Muscle layer of duodenum (tissue), 2 donors: ENCODE results near the gene DOCK1.
"Not testable (repeated sequence)": the region's sequence is repeated elsewhere in the genome, so short reads cannot be mapped to it uniquely, and the experiment has no call there.

Source experiments
- H3K27ac ChIP-seq: one replicate; pipeline ENCODE4 v1.7.0; 2013; ENCODE audit warnings: mild to moderate bottlenecking, low read length
- H3K27me3 ChIP-seq: one replicate; pipeline ENCODE4 v1.7.0; 2013; ENCODE audit warnings: low read depth, mild to moderate bottlenecking, control low read depth, low read length
- H3K36me3 ChIP-seq, 2 donors: one replicate each; pipeline ENCODE4 v1.7.0; 2013; ENCODE audit warnings: low read length in 2 of 2, control low read depth in 1 of 2, mild to moderate bottlenecking in 1 of 2; ENCODE audit not compliant: insufficient read depth in 2 of 2, control insufficient read depth in 1 of 2
- H3K4me1 ChIP-seq, 2 donors: one replicate each; pipeline ENCODE4 v1.7.0; 2013; ENCODE audit warnings: low read length in 2 of 2, mild to moderate bottlenecking in 2 of 2, control low read depth in 1 of 2, moderate library complexity in 1 of 2; ENCODE audit not compliant: insufficient read depth in 2 of 2, control insufficient read depth in 1 of 2
- H3K4me3 ChIP-seq, 2 donors: one replicate each; pipeline ENCODE4 v1.7.0; 2013; ENCODE audit warnings: low read length in 2 of 2, low read depth in 1 of 2, mild to moderate bottlenecking in 1 of 2
- H3K9me3 ChIP-seq, 2 donors: one replicate each; pipeline ENCODE4 v1.7.0; 2013; ENCODE audit warnings: low read length in 2 of 2, control low read depth in 1 of 2, mild to moderate bottlenecking in 1 of 2; ENCODE audit not compliant: control insufficient read depth in 1 of 2
- donor health status: healthy.

The DOCK1 gene

DNA sequence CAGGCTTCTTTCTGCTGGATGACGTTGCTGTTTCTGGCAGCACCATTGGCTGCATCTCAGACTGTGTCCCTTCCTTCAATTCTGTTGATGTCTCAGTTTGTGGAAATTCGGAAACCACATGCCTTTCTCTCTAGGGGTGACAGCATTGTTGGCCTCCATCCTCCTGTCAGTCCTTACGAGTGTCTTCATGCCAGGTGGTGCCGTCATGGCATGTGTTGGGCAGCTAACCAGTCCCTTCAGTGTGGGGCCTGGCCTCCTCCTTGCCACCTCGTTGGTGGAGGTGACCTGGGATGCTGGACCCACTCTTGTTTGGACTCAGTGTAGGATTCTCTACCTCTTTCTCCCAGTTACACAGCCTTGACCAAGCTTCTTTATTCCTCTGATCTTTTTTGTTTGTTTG is 402.8 kb downstream of the DOCK1 start:
- H3K36me3 ChIP-seq: no peaks in the 10 kb centered on the region
- no peak overlapping the region for H3K4me3 ChIP-seq
- no peaks in the 10 kb centered on the region for H3K9me3 ChIP-seq
- no peak overlapping the region for H3K27ac ChIP-seq
- no peaks in the 10 kb centered on the region for H3K27me3 ChIP-seq
- no peaks in the 10 kb centered on the region for H3K4me1 ChIP-seq

DNA sequence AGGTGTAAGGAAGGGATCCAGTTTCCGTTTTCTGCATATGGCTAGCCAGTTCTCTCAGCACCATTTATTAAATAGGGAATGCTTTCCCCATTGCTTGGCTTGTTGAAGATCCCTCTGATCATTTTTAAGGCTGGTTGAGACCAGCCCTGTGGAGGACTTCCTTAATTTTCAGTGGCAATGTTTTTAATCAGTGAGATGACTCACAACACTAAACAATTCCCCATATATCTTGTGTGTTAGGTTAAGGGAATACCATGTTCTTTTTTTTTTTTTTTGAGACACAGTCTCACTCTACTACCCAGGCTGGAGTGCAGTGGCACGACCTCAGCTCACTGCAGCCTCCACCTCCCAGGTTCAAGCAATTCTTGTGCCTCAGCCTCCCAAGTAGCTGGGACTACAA is 404.4 kb downstream of the DOCK1 start:
- not testable (repeated sequence) for H3K27me3 ChIP-seq, H3K9me3 ChIP-seq, H3K27ac ChIP-seq, H3K4me1 ChIP-seq, H3K36me3 ChIP-seq, H3K4me3 ChIP-seq

DNA sequence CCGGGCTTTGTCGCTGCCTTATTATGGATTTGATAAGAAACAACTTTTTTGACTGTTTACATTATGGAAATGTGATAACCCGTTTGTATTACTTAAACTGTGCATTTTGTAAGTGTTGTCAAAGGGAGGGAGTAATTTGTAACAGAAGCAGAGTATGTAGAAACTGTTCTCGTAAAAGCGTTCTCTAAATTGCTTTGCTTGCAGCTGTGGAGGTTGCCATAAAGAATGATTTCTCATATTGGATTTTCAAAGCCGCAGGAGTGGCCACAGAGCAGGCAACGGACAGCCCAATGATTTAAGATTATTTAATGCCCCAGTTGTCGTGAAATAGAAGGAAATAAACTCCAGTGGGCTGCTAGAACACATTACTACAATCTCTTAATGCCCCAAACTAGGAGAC is 405.2 kb downstream of the DOCK1 start:
- no peak overlapping the region for H3K4me3 ChIP-seq
- peaks cover 0 to 6% of the 10 kb centered on the region in 2 donors for H3K4me1 ChIP-seq
- no peaks in the 10 kb centered on the region for H3K27me3 ChIP-seq
- H3K9me3 ChIP-seq: no peaks in the 10 kb centered on the region
- no peaks in the 10 kb centered on the region for H3K36me3 ChIP-seq
- no peak overlapping the region for H3K27ac ChIP-seq

DNA sequence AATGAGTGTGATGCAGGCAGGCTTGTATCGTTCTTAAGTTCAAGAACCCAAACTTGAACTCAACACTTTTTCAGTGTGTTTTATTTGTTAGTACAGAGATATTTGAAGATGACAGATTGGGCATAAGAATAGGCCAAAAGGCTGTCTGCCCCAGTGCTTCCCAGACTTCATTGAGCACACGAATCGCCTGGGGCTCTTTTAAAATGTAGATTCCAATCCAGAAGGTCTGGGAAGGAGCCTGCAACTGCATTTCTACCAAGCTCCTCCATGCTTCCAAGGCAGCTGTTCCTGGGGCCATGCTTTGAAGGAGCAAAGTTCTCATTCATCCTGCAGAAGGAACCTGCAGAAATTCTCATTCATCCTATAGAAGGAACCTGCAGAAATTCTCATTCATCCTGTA is 405.7 kb downstream of the DOCK1 start:
- Histone ChIP-seq H3K9me3 (no peaks in the 10 kb centered on the region), H3K36me3 (no peaks in the 10 kb centered on the region), H3K4me3 (no peak overlapping the region), H3K27ac (no peak overlapping the region), H3K4me1 (peaks cover 0 to 6% of the 10 kb centered on the region in 2 donors), H3K27me3 (no peaks in the 10 kb centered on the region)

DNA sequence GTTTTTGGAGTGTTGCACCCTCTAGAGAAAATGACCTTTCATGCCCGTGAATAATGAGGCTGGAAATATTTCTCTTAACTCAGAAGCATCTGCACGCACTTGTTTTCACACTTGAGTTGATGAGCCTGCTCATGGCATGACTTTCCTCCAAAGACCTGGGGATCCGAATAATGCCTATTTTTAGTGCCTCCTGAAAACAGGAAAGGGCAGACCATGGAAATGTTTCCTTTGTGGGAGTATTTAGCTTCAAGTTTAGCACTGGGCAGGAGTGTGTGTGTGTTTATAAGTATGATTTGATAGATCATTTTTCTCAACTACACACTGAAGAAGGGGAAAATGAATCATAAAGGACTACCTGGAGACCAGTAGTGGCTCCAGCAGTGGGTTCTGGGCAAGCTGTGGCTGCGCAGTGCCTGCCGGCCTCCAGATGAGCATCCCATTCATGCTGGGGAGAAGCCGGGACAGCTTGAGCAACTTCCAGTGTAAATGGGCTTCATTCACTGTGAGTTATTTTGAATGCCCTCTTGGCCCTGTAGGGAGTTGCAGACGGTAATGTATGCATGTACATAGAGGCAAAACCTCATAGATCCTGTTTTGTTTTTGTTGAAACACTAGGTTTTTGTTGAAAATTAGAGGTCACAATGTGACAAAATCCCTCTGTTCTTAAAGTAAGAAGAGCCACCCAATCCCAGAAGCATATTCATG is 408.9 kb downstream of the DOCK1 start:
- Histone ChIP-seq H3K9me3 (no peaks in the 10 kb centered on the region), H3K36me3 (no peaks in the 10 kb centered on the region), H3K4me1 (peaks cover 0 to 6% of the 10 kb centered on the region in 2 donors), H3K27ac (no peak overlapping the region), H3K27me3 (no peaks in the 10 kb centered on the region), H3K4me3 (no peak overlapping the region)

DNA sequence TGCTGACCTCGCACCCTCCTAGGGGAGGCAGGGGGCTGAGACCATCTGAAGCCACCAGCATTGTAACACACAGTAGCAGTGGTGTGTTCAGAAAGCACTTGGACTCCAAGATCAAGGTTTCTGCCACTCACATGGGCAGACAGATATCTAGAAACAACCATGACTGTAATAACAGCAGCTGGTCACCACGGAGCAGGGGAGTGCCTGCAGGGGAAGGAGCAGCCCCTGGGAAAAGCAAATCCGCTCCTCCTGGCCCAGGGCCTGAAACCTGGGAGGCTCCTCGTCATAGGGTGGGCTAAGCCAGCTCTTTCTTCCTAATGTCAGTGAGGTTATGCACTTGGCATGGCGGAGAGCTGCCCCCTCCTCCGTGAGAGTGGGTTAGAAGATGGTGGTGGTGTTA is 409.6 kb downstream of the DOCK1 start:
- H3K36me3 ChIP-seq: no peaks in the 10 kb centered on the region
- no peaks in the 10 kb centered on the region for H3K27me3 ChIP-seq
- H3K27ac ChIP-seq: no peak overlapping the region
- peaks cover 0 to 6% of the 10 kb centered on the region in 2 donors for H3K4me1 ChIP-seq
- no peak overlapping the region for H3K4me3 ChIP-seq
- no peaks in the 10 kb centered on the region for H3K9me3 ChIP-seq

DNA sequence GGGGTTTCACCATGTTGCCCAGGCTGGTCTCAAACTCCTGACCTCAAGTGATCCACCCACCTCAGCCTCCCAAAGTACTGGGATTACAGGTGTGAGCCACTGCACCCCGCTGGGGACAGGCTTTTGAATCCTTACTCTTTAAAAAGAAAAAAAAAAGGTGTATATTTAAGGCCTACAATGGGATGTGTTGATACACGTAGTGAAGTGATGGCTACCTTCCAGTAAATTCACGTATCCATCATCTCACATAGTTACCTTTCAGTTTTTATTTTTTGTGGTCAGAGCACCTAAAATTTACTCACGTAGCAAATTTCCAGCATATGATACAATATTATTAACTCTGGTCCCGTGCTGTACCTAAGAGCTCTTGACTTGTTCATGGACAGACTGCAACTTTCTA is 410.7 kb downstream of the DOCK1 start:
- Histone ChIP-seq H3K9me3 (no peaks in the 10 kb centered on the region), H3K27ac (no peak overlapping the region), H3K36me3 (no peaks in the 10 kb centered on the region), H3K4me1 (peaks cover 0 to 6% of the 10 kb centered on the region in 2 donors), H3K4me3 (no peak overlapping the region), H3K27me3 (no peaks in the 10 kb centered on the region)

DNA sequence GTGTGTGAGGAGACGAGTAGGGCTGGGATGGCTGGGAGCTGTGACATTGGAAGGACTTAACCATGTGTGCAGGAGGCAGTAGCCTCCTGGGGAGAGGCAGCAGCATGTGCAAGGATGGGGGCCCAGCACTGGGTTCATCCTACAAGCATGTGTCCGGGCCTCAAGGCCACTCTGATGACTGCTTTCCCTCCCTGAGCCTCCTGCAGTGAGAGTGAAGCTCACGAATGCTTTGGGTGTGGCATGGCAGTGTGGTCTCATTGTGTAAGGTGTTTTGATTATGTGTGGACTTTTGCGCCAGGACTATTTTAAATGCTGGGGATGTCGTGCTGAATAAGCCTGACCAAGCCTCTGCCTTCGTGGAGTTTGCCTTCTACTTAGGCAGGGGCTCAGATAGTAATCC is 413.2 kb downstream of the DOCK1 start:
- Histone ChIP-seq H3K27me3 (no peaks in the 10 kb centered on the region), H3K27ac (no peak overlapping the region), H3K9me3 (no peaks in the 10 kb centered on the region), H3K4me3 (no peak overlapping the region), H3K4me1 (peaks cover 0 to 6% of the 10 kb centered on the region in 2 donors), H3K36me3 (no peaks in the 10 kb centered on the region)

DNA sequence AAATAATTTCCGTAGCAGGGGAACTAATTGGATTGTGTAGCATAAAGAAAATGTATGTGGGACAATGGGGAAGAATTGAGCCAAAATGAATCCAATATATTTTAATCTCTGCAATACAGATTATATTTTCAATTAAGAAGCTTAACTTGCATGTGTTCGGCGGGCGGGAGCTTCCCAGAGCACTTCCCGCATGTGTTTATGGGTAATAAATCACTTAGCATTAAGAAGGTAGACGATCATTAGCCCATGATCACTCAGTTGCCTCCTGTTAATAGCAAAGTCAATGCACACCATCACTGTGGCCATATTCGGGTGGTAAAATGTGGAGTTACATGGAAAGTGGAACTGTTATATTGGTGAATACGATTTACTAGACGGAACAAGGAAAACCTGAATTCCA is 414.0 kb downstream of the DOCK1 start:
- H3K4me3 ChIP-seq: no peak overlapping the region
- H3K9me3 ChIP-seq: no peaks in the 10 kb centered on the region
- no peak overlapping the region for H3K27ac ChIP-seq
- no peaks in the 10 kb centered on the region for H3K27me3 ChIP-seq
- no peaks in the 10 kb centered on the region for H3K36me3 ChIP-seq
- no peaks in the 10 kb centered on the region for H3K4me1 ChIP-seq

DNA sequence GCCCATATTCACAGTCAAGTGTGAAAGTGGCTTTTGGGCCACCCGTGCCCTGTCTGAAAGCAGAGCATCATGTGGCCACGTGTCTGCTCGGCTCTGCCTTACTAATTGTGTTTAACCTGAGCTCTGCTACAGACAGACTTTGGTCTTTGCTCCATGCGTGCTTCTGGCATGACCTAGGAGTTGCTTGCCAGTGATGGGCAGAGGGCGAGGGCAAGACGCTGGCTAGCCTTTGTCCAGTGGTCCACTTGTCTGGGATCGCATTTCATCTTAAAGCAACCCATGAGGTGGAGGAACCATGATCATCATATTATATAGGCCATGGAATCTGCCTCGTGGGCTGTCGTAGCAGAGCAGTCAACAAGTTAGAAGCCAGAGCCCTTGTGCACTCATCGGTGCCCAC is 414.5 kb downstream of the DOCK1 start:
- no peaks in the 10 kb centered on the region for H3K4me1 ChIP-seq
- no peak overlapping the region for H3K27ac ChIP-seq
- no peak overlapping the region for H3K4me3 ChIP-seq
- no peaks in the 10 kb centered on the region for H3K9me3 ChIP-seq
- H3K27me3 ChIP-seq: no peaks in the 10 kb centered on the region
- H3K36me3 ChIP-seq: no peaks in the 10 kb centered on the region

DNA sequence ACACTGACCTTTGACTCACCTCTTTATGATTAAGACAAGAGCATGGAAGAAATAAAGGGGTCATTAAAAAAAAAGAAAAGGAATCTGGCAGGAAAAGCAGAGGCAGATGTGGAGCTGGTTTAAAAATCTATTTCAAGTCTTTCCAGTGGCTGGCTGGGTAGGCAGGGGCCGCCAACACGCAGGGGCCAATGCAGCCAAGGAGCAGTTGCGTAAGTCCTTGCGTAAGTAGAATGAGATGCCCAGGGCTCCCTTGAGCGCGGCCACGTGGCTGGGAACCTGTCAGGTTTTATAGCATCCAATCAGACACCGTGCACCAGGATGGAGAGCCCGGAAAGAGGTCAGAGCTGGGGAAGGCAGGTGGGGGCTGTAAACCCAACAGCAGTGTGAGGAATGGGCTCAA is 414.9 kb downstream of the DOCK1 start:
- Histone ChIP-seq H3K4me3 (no peak overlapping the region), H3K36me3 (no peaks in the 10 kb centered on the region), H3K4me1 (no peaks in the 10 kb centered on the region), H3K27ac (no peak overlapping the region), H3K9me3 (no peaks in the 10 kb centered on the region), H3K27me3 (no peaks in the 10 kb centered on the region)

DNA sequence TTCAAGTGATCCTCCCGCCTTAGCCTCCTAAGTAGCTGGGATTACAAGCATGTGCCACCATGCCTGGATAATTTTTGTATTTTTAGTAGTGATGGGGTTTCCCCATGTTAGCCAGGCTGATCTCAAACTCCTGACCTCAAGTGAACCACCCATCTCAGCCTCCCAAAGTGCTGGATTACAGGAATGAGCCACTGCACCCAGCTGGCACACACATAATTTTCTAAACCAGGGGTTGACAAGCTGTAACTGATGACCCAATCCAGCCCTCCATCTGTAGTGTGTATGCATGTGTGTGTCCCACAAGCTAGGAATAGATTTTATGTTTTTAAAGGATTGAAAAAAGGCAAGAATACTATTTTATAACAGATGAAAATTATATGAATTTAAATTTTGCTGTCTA is 417.1 kb downstream of the DOCK1 start:
- no peak overlapping the region for H3K4me3 ChIP-seq
- no peaks in the 10 kb centered on the region for H3K36me3 ChIP-seq
- H3K4me1 ChIP-seq: no peaks in the 10 kb centered on the region
- H3K9me3 ChIP-seq: no peaks in the 10 kb centered on the region
- no peaks in the 10 kb centered on the region for H3K27me3 ChIP-seq
- H3K27ac ChIP-seq: no peak overlapping the region
